SK-N-SH treated with all-trans-retinoic acid at 6 μM for 48 hours (cell line): ENCODE data around the gene MAP3K7CL.

ENCODE experiments used
- GLIS3 ChIP-seq: fragments of 250-450 bp; sonication (Bioruptor Pico); IDR thresholded peaks from 2 replicates; pipeline ENCODE4 v1.5.0; 2020; ENCODE audit warnings: mild to moderate bottlenecking, moderate library complexity
- OSR1 ChIP-seq: fragments of 250-450 bp; sonication (Bioruptor Pico); IDR thresholded peaks from 2 replicates; pipeline ENCODE4 v1.8.0; 2022; ENCODE audit warnings: moderate library complexity, mild to moderate bottlenecking, inconsistent platforms
- TF ChIP-seq, protein P1 (sequence below): fragments of 250-450 bp; sonication (Bioruptor Pico); IDR thresholded peaks from 2 replicates; pipeline ENCODE4 v1.8.0; 2021; ENCODE audit warnings: low read depth, mild to moderate bottlenecking, moderate library complexity, borderline replicate concordance

GRCh38 chr21:29152916-29153315 is 22.5 kb downstream of the MAP3K7CL start:
- TF ChIP-seq GLIS3 (CRISPR knock-in tag): no peak
- TF ChIP-seq, protein P1, sequence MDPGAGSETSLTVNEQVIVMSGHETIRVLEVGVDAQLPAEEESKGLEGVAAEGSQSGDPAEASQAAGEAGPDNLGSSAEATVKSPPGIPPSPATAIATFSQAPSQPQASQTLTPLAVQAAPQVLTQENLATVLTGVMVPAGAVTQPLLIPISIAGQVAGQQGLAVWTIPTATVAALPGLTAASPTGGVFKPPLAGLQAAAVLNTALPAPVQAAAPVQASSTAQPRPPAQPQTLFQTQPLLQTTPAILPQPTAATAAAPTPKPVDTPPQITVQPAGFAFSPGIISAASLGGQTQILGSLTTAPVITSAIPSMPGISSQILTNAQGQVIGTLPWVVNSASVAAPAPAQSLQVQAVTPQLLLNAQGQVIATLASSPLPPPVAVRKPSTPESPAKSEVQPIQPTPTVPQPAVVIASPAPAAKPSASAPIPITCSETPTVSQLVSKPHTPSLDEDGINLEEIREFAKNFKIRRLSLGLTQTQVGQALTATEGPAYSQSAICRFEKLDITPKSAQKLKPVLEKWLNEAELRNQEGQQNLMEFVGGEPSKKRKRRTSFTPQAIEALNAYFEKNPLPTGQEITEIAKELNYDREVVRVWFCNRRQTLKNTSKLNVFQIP (CRISPR knock-in tag): no peak
- TF ChIP-seq OSR1: no peak
